Measurements from ENCODE around the gene POLR2A. TPM values are rescaled to one million over a fixed set of nuclear protein-coding genes. Genes with fewer than 3 reads are reported as not detected.

POLR2A gene
- total RNA-seq, 1 experiment from 2014 or later: 46.1 TPM

DNA sequence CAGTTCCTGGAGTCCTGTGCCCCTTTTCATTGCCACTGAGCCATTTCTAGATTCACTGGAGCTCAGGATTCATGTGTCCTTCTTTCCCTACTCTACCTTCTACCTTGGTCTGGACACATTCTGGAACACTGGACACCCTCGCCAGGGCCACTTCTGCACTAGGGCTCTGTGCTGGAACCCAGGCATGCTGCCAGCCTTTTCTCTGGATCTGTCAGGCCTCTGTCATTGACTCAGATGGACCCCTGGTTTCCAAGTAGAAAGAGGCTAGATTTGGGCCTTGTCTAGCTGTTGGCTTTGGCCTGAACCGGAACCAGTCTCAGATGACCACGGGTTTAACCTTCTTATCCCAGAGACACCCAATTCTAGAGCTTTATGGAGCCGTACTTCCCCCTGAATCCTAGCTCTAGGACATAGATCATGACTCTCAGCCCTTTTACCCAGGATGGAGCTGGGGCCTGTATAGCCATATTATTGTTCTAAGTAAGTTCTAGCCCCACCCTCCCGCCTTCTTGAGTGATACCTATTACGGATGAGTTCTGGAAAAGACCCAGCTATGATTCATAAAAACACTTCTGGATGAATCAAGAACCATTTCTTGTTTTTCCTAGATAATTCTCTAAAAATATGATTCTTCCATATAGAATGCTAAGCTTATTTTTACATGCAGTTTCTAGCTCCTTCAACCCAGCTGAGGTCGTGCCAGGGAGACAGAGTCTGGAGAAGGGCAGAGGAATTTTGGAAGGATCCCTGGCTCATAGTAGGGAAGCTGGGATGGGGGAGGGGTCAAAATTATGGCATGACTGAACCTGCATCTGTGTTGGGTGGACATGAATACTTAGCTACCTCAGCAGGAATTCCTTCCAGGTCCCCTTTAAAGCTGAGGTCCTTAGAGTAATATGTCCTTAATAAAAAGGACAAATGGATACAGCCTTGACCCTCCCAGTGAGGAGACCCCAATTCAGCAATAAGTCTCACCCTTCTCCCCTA lies 40.4 kb upstream of the POLR2A start:
- no peak overlapping the region for H3K4me3 ChIP-seq (ENCODE audit: insufficient read depth, low read depth, low read length)
- no peaks in the 10 kb centered on the region for H3K36me3 ChIP-seq (replicated peaks; ENCODE audit: control insufficient read depth, insufficient read depth, low read length)

DNA sequence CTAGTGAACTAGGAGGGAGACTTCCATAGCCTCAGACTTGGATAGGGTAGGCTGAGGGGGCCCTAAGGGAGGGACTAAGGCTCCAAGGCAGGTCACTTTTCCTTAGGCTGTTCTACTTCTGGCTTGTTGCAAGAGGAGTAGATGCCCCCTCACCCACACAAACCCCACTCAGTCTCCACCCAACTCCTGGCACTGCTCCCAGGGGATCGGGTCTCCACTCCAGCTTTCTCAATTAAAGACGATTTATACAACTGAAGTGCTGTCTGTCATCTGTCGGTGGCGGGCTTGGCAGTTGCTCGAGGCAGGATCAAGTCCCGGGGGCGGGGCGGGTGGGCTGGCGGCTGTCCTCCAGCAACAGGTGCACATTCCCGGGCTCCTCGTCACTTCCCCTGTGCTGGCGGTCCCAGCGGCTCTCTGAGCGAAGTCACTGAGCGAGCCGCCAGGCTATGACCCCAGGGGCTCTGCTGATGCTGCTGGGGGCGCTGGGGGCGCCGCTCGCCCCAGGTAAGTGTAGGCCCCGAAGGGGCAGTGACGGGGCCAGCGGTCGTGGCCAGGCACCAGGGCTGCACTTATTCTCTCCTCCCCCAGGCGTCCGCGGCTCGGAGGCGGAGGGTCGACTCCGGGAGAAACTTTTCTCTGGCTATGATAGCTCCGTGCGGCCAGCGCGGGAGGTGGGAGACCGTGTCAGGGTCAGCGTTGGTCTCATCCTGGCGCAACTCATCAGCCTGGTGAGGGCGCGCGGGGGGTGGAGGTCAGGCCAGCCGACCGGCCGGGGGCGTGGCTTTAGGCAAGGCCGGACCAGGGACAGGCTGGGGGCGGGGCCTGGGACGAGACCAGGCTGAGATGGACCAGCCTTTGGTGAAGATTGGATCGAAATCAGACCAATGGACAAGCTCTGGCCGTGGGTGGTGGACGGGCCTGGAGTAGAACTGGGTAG lies 39.2 kb upstream of the POLR2A start, which contains the start of gene CHRNB1:
CHRNB1 (plus strand) TSS at position 380 of the 937 bp plus-strand sequence; CDS start at position 447, 67 bp downstream.
- H3K4me3 ChIP-seq (ENCODE audit: insufficient read depth, low read depth, low read length): peak within 1 kb of the TSS; percentile 65

More for the DNA sequence above, 40.4 kb upstream of the POLR2A start:
- H3K27me3 ChIP-seq (ENCODE audit: control insufficient read depth, insufficient read depth, low read length): peaks cover 42% of the 10 kb centered on the region
- DNase-seq: no peak

DNA sequence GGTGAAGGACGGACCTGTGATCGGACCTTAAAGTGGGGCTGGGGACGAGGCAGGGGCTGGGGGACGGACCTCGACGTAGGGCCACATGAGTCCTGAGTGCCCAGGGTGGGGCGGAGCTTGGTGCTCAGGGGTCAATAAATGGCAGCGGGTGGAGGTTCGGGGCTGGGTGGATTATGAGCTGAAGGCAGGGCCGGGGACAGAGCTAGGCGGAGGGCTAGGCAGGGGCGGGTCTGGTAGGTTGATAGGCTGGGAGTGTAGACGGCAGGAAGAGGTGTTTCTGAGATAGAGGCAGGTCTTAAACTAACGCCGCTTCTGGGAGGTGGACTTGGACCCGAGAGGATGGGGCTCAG lies 38.6 kb upstream of the POLR2A start:
- Histone ChIP-seq H3K36me3 (replicated peaks; ENCODE audit: control insufficient read depth, insufficient read depth, low read length) (no peaks in the 10 kb centered on the region), H3K27me3 (ENCODE audit: control insufficient read depth, insufficient read depth, low read length) (peaks cover 31% of the 10 kb centered on the region), H3K4me3 (ENCODE audit: insufficient read depth, low read depth, low read length) (peak overlapping the region; percentile 65)
- peak; percentile 95 for DNase-seq

More for the DNA sequence above, 39.2 kb upstream of the POLR2A start, which contains the start of gene CHRNB1:
- H3K36me3 ChIP-seq (replicated peaks; ENCODE audit: control insufficient read depth, insufficient read depth, low read length): no peaks in the 10 kb centered on the region
- peak; percentile 98 for DNase-seq
- H3K27me3 ChIP-seq (ENCODE audit: control insufficient read depth, insufficient read depth, low read length): peaks cover 31% of the 10 kb centered on the region

DNA sequence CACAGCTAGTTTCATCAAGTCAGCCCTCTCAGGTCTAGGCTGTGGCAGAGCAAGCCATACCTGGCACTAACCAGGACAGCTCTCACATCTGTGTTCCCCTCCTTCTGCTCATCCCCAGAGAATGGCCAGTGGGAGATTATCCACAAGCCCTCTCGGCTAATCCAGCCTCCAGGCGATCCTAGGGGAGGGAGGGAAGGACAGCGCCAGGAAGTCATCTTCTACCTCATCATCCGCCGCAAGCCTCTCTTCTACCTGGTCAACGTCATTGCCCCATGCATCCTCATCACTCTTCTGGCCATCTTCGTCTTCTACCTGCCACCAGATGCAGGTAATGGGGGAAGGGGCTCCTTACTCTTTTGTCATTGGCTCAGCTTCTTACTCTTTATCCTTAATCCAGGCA lies 35.7 kb upstream of the POLR2A start:
- Histone ChIP-seq H3K36me3 (replicated peaks; ENCODE audit: control insufficient read depth, insufficient read depth, low read length) (no peaks in the 10 kb centered on the region), H3K27me3 (ENCODE audit: control insufficient read depth, insufficient read depth, low read length) (peaks cover 25% of the 10 kb centered on the region), H3K4me3 (ENCODE audit: insufficient read depth, low read depth, low read length) (no peak overlapping the region)
- DNase-seq: no peak

DNA sequence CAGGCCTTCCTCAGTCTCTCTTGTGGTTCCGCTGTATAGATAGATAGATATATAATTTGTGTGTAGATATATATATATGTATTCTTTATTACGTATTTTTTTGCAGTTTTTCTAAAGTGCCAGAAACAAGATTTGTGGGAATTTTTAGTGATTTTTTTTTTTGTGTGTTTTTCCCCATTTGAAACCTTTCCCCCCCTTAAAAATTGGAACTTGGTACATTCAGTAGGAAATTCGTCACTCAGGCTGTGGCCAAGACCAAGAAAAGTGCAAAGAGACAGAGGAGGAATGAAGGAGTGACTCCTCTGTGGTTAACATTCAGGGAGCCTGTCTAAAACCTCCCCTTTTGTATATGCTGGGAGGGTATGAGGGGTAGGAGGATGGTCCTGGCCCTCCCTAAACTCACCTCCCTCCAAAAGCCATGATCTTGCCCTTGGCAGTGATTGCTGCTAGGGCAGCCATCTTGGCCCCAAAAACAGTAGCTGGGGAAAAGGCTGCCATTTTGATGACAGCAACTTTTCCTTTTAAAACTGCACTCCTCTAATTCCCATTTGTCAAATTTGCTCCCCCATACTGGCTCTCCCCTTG lies 24.1 kb upstream of the POLR2A start:
- DNase-seq: peak; percentile 37
- Histone ChIP-seq H3K4me3 (ENCODE audit: insufficient read depth, low read depth, low read length) (no peak overlapping the region), H3K27me3 (ENCODE audit: control insufficient read depth, insufficient read depth, low read length) (no peaks in the 10 kb centered on the region; the same call in 1 of the 2 replicates), H3K36me3 (replicated peaks; ENCODE audit: control insufficient read depth, insufficient read depth, low read length) (peaks cover 1% of the 10 kb centered on the region)

DNA sequence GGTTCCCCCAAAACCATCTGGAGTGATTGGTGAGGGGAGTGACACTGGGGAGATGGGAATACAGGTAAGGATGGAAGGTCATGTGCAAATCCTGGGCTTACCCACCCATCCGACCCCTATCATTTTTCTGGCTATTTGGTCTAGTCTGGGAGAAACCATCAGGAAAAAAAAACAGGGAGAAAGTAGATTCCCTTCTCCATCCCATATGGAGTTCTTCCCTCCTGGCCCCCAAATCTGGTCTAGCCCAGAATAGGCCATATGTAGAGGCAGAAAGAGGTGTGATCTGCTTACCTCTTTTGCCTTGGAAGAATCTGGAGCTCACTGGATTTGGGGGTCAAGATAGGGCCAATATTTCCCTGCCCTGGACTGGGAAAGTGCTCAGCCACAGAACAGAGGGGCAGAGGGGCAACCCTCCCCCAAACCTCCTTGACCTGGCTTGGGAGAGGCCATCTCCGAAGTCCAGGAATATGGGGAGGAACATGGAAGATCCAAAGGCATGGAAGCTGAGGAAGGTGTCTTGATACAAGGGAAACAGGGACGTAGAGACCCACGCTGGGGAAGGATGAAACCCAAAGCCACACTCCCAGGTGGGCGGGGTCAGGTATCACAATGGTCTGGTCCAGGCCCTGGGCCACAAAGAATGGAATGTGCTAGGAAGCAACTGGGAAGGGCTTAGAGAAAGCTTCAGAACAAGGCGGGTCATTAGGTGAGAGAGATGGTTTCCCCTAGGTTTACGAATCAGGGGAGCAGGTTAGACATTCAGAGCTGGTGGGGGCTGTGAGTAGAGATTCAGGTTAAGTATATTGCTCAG lies 23.1 kb upstream of the POLR2A start:
- Histone ChIP-seq H3K36me3 (replicated peaks; ENCODE audit: control insufficient read depth, insufficient read depth, low read length) (peaks cover 1% of the 10 kb centered on the region), H3K27me3 (ENCODE audit: control insufficient read depth, insufficient read depth, low read length) (no peaks in the 10 kb centered on the region; the same call in 1 of the 2 replicates), H3K4me3 (ENCODE audit: insufficient read depth, low read depth, low read length) (no peak overlapping the region)
- DNase-seq: peak; percentile 75

DNA sequence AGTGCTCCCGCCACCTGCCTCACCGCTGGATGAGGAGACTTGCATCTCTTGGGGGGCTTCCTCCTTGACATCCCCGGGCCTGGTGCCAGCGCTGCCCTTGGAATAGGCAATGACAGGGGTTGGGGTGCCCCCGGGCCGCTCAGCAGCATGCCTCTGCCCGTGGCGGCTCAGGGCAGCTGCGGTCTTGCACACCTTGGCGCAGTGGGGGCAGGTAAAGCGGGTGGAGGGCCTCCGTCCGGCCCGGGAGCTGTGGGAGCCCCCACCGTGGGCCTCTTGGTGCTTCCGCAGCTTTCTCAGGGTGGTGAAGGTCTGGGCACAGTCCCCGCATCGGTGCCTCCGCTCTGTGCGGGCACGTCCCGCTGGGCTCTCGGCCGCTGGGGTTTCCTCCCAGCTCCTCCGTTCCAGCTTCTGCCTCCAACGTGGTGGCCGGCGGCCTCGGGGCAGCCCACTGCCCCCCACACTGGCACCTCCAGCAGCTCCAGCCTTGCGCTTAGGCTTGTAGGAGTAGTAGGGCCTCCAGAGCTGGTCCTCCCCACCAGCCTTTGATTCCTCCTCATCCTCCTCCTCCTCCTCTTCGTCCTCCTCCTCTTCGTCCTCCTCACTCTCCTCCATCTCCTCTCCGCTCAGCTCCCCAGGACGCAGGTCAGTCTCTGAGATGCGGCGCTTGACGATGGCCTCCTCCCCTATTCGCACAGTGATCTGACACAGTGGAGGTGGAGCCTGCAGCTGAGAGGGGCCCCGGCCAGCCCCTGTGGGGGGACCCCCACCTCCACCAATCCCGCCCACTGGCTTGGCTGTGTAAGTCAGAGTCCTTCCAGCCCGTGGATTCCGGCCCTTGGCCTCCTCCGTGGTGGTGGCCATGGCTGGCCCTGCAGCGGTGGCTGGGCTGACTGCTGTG lies 21.4 kb upstream of the POLR2A start:
- no peaks in the 10 kb centered on the region; the same call in 1 of the 2 replicates for H3K27me3 ChIP-seq (ENCODE audit: control insufficient read depth, insufficient read depth, low read length)
- peak; percentile 44 for DNase-seq
- H3K36me3 ChIP-seq (replicated peaks; ENCODE audit: control insufficient read depth, insufficient read depth, low read length): peaks cover 1% of the 10 kb centered on the region
- no peak overlapping the region for H3K4me3 ChIP-seq (ENCODE audit: insufficient read depth, low read depth, low read length)

DNA sequence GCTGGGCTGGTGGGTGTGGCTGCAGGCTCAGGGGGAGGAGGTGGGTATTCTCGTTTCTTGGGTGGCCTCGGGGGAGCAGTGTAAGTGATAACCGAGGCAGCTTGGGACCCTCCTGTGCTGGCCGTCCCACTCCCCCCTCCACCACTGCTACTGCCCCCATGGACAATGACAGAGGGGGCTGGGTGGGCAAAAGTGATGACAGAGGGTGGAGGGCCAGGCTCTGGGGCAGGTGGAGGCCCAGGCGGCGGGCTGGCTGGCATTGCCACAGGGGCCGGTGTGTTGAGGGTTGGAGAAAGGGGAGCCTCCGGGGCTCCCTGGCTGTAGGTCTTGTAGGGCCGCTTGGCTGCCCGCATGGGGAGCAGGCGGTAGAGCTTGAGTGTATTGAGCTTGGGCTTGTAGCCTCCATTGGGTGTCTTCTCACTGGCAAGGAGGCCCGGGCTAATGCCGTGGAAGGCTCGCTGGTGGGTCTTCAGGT lies 20.8 kb upstream of the POLR2A start:
- no peak for DNase-seq
- H3K27me3 ChIP-seq (ENCODE audit: control insufficient read depth, insufficient read depth, low read length): no peaks in the 10 kb centered on the region; the same call in 1 of the 2 replicates
- H3K4me3 ChIP-seq (ENCODE audit: insufficient read depth, low read depth, low read length): no peak overlapping the region
- peaks cover 1% of the 10 kb centered on the region for H3K36me3 ChIP-seq (replicated peaks; ENCODE audit: control insufficient read depth, insufficient read depth, low read length)

DNA sequence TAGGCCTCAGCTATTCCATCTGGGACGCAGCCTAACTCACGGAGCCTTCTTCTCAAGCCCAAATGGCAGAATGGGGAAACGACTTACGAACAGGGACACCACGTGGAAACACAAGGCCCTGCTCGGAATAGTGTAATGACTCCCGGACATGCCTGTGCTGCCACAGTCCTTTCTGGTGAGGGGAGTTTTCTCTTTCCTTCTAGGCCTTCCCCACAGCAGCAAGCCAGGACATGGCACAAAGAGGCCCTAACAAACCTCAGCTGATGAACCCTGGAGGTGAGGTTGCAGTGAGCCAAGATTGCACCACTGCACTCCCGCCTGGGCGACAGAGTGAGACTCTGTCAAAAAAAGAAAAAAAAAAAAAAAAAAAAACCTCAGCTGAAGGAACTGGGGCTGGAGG lies 20.1 kb upstream of the POLR2A start:
- Histone ChIP-seq H3K36me3 (replicated peaks; ENCODE audit: control insufficient read depth, insufficient read depth, low read length) (peaks cover 1% of the 10 kb centered on the region), H3K27me3 (ENCODE audit: control insufficient read depth, insufficient read depth, low read length) (no peaks in the 10 kb centered on the region; the same call in 1 of the 2 replicates), H3K4me3 (ENCODE audit: insufficient read depth, low read depth, low read length) (no peak overlapping the region)
- no peak for DNase-seq

DNA sequence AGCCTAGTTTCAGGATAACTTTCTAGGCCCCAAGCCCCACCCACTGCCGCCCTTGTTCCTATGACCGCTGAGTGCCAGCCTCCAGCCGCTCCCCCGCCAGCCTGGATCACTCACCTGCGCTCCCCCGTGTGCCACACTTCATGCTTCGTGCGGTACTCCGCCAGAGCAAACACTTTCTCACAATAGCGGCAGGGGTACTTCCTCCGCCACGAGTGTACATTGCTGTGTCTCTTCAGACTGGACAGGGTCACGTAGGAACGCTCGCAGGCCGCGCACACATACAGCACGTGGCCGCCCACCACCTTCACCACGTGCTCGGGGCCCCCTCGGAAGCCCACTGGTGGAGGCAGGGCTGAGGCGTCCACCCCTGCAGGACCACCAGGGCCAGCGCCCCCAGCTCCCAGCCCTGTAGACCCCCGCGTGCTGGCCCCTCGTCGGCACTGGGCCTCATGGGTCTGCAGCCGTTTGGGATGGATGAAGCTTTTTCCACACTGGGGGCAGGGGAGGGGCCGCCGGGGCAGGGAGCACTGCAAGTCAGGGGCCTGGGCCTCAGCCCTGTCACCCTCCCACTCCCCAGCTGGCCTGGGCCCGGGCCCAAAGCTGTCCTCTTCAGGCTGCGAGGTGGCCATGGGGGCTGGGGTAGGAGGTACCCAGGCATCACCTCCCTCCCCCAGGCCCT lies 18.4 kb upstream of the POLR2A start:
- peaks cover 1% of the 10 kb centered on the region for H3K36me3 ChIP-seq (replicated peaks; ENCODE audit: control insufficient read depth, insufficient read depth, low read length)
- DNase-seq: peak; percentile 45
- H3K4me3 ChIP-seq (ENCODE audit: insufficient read depth, low read depth, low read length): no peak overlapping the region
- H3K27me3 ChIP-seq (ENCODE audit: control insufficient read depth, insufficient read depth, low read length): no peaks in the 10 kb centered on the region

DNA sequence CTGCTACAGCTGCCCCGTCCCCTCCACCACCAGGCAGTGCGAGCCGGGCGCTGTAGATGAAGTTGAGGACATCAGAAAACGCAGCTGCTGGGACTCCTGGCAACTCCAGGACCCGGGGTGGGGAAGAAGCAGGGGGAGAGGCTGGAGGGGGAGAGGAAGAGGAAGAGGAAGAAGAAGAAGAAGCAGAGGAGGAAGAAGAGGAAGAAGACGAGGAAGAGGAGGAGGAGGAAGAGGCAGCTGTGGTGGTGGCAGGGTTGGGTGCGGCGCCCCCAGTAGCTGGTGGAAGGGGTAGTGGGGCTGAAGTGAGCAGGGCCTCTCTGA lies 17.9 kb upstream of the POLR2A start:
- peaks cover 1% of the 10 kb centered on the region for H3K36me3 ChIP-seq (replicated peaks; ENCODE audit: control insufficient read depth, insufficient read depth, low read length)
- no peak for DNase-seq
- H3K27me3 ChIP-seq (ENCODE audit: control insufficient read depth, insufficient read depth, low read length): no peaks in the 10 kb centered on the region
- no peak overlapping the region for H3K4me3 ChIP-seq (ENCODE audit: insufficient read depth, low read depth, low read length)

DNA sequence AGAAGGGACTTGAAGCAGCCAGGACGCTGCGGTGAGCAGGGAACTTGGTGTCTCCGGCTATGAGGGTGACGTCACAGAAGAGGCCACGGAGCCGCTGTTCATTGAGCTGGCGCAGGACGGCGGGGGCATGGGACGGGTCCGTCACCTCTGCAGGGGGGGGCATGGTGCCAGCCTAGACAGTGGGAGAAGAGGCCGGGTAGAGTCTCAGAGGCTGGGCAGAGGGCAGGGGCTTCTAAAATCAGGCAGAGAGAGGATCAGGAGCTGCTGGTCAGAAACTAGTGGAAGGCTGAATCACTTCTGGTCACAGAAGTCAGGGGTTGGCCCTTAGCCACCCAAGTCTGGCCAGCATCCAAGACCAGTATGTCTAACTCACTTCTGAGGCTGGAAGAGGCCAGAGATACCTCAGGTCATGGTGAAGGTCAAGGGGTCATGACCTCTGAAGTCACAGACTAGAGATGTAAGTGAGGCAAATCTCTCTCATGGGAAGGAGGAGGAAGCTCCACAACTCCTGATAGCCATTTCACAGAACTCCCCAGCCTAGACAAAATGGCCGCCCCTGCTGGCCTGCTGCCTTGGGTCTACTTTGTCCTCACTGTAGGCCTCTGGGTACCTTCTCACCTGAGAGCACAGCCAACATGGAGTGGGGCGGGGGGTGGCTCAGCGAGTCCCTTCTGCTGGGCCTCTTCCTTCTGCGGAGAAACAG lies 17.4 kb upstream of the POLR2A start:
- no peak for DNase-seq
- Histone ChIP-seq H3K27me3 (ENCODE audit: control insufficient read depth, insufficient read depth, low read length) (no peaks in the 10 kb centered on the region), H3K4me3 (ENCODE audit: insufficient read depth, low read depth, low read length) (no peak overlapping the region), H3K36me3 (replicated peaks; ENCODE audit: control insufficient read depth, insufficient read depth, low read length) (peaks cover 1% of the 10 kb centered on the region)
